22Rv1 (cell line): ENCODE data around the gene DZIP1L.
A peak's percentile ranks its signal among the peaks of the same experiment; 100 is the strongest.

ENCODE experiments used
- H3K27ac ChIP-seq: fragments of 450-650 bp; 2 replicates; pipeline ENCODE4 v1.5.1; 2017
- ZFX ChIP-seq: fragments of 450-650 bp; IDR thresholded peaks from 2 replicates; pipeline ENCODE4 v1.6.1; 2017; ENCODE audit warnings: antibody characterized with exemption, borderline replicate concordance
- TF ChIP-seq, protein P1 (sequence below): fragments of 450-650 bp; IDR thresholded peaks from 2 replicates; pipeline ENCODE4 v1.5.1; 2017; ENCODE audit warnings: mild to moderate bottlenecking

The DZIP1L gene

DNA sequence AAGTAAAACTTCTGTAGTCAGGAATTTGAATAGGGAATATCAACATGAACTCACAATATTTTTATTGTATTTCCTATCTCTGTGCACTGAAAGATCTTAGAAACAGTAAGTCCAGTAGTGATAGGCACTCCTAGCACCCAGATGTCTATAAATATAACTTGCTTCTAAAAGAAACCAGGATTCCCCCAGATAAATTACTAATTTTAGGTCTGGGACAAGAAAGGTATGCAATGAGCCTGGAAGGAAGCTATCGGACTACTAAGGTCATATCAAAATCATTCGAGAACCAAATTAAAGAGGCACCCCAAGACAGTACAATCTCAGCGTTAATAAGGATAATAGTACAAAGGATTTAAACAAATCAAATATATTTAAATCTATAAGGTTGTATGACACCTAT, 58.0 kb downstream of the DZIP1L start:
- no peak overlapping the region for H3K27ac ChIP-seq
- no peak for TF ChIP-seq ZFX
- TF ChIP-seq, protein P1, sequence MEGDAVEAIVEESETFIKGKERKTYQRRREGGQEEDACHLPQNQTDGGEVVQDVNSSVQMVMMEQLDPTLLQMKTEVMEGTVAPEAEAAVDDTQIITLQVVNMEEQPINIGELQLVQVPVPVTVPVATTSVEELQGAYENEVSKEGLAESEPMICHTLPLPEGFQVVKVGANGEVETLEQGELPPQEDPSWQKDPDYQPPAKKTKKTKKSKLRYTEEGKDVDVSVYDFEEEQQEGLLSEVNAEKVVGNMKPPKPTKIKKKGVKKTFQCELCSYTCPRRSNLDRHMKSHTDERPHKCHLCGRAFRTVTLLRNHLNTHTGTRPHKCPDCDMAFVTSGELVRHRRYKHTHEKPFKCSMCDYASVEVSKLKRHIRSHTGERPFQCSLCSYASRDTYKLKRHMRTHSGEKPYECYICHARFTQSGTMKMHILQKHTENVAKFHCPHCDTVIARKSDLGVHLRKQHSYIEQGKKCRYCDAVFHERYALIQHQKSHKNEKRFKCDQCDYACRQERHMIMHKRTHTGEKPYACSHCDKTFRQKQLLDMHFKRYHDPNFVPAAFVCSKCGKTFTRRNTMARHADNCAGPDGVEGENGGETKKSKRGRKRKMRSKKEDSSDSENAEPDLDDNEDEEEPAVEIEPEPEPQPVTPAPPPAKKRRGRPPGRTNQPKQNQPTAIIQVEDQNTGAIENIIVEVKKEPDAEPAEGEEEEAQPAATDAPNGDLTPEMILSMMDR: no peak

DNA sequence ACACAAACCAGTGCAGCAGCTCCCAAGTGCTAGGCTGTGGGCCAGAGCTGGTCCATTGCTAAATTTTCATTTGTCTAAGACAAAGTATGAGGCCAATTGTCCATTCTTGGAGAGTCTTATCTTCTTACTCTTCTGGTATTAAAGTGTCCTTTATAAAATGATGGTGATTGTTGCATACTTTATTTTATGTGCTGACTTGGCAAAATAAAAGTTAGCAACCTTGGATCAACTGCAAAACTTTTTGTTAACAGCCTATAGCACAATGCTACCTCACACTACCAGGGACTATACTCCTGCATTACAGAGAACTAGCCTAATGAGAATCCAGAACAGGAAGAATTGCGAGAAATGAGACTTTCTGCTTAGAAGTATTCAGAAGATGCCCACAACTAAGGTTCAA, 61.4 kb downstream of the DZIP1L start:
- H3K27ac ChIP-seq: no peak overlapping the region
- TF ChIP-seq, protein P1: no peak
- TF ChIP-seq ZFX: no peak

DNA sequence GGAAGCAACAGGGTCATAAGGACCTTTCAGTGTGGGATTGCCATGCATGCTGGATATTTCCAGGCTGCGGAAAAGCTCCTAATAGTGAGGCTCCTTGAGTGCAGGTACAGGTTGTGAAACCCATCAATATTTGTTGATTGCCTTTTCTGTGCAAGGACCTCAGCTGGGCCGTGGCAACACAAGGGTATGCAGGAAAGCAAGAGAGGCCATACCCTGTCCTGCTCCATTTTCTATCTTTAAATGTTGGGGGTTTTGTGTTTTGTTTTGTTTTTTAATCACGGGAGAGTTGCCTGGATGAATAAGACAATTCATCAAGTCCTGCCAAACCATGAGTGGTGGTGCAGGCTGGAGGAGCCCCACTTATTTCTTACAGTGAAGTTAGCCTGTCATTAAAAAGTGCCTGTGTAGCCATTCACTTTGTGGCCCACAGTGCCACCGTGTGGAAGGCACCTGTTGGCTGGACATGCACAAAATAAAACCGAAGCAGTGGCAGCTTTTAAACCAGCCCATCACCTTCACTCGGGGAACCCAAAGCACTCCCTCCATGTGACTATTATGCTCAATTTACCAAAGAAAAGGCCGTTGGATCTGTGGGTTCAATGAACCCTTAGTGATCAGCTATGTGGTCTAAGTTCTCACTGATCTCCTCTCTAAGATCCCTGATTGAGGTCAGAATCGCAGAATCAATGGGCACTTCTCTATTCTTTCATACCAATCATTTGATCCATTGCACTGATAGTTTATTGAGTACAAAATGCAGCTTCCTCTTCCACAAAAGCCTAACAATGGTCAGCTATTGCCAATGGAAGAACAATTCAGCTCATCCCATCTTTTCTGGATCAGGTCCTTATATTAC, 63.2 kb downstream of the DZIP1L start:
- TF ChIP-seq, protein P1: peak; percentile 88
- TF ChIP-seq ZFX: no peak

DNA sequence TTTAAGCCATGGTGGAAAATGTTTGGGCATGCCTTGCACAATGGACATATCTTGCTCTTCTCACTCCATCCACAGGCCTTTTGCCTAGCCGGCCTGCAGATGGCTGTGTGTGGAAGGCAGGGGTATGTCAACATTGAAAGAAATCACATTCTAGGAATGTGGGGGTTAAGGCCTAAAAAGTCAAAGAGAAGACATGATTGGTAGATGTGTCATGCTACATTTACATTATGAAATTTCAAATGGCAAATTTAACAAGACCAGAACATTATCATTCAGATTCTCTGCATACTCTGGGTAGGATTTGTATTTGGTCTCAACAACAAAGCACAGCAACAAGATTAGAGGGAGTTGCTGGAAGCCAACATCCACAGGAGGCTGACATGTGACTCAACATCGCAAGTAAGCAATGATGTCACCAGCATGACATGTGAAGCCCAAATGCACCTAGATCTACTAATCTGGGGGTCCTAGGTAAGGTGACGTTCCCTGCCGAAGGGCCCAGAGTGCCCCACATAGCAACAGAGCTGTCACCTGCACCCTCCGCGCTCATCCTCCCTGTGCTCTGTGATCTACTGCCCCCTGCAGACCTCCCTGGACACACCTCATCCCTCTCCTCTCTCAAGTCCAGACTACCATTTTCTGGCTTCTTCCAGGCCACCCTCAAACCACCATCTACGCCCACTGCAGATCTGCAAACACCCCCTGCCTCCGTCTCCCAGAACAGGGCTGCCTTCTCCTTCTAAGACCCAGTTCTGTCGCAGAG, 66.1 kb downstream of the DZIP1L start:
- TF ChIP-seq ZFX: no peak
- TF ChIP-seq, protein P1: peak; percentile 13; the same call in 1 of the 2 replicates
- H3K27ac ChIP-seq: no peak overlapping the region

More for the DNA sequence above, 63.2 kb downstream of the DZIP1L start:
- H3K27ac ChIP-seq: no peak overlapping the region

DNA sequence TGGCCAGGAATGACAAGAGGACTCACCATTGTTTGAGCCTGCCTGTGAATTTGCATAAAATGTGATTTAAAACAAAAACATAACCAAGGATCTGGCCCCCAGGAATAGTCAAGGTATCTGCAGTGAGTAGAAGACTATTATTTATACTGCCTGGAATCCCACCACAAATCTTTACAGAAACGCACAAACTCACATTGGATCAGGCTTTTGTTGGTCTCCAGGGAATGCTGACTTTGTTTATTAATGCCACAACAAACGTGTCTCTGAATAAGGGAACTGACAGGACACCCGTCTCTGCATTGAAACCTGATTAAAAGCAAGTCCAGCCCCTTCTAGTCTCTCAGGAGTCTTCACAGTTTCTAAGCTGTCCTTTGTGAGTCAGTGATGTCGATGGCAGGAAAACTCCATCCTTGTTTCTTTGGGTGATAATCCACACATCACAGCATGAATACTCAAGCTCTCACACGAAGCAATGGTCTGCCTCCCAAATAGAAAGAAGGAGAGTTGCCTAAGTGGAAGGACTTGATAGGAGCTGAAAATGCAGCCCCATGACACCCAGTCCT, 67.7 kb downstream of the DZIP1L start:
- H3K27ac ChIP-seq: no peak overlapping the region
- TF ChIP-seq, protein P1: no peak
- TF ChIP-seq ZFX: no peak

DNA sequence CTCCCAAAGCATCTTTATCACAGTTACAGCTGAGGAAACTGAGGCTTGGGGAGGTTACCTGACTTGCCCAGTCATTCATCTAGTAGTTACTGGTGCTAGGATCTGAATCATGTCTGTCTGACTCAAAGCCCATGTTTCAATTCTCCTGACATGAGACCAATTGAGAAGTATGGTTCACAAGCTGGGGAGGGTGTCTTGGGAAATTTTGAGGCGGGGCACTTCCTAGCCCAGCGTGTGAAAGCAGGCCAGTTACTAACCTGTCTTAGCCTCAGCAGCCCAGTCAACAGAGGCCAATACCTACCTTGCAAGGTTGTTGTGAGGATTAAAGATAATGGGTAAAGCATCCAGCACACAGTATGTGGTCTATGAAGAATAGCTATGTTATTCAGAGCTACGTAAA, 68.5 kb downstream of the DZIP1L start:
- TF ChIP-seq, protein P1: no peak
- no peak for TF ChIP-seq ZFX
- H3K27ac ChIP-seq: no peak overlapping the region
